ENCODE data around the gene ISM2.

ISM2 gene

DNA sequence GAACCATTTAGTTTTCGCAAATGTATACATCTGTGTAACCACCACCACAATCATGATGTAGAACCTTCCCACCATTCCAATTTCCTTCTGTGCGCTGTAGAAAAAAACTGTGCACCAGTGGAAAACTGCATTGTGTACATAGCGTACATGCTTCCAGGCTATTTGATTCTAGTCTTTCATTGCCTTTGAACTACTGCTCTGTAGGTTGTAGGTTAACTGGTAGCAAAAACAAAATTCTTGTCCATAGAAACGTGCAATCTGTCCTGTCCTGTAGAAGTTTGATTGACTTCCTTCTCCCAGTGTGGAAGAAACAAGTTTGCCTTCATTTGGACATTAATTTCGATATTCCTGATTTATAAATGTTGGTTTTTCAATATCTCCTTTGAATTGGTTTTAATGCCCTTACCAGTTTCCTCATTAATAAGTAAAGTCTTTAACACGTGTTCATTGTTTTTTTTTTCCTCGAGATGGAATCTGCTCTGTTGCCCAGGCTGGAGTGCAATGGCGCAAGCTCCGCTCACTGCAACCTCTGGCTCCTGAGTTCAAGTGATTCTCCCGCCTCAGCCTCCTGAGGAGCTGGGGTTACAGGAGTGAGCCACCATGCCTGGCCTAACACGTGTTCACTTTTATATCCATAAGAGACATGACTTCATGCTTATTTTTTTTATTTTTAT is 3.6 kb upstream of the ISM2 start:
- Histone ChIP-seq H3K36me3 (replicated peaks) (peaks cover 4% of the 10 kb centered on the region), H3K4me3 (ENCODE audit: low read depth, low read length) (no peak overlapping the region), H3K27ac (no peak overlapping the region), H3K27me3 (replicated peaks) (peaks cover 24% of the 10 kb centered on the region)
- DNase-seq = no peak
- in situ Hi-C loops (cut with HindIII; ENCODE audit: low pct_ligation_motif_present, low sequenced_read_pairs) = no loop called here
- TF ChIP-seq, protein P1, sequence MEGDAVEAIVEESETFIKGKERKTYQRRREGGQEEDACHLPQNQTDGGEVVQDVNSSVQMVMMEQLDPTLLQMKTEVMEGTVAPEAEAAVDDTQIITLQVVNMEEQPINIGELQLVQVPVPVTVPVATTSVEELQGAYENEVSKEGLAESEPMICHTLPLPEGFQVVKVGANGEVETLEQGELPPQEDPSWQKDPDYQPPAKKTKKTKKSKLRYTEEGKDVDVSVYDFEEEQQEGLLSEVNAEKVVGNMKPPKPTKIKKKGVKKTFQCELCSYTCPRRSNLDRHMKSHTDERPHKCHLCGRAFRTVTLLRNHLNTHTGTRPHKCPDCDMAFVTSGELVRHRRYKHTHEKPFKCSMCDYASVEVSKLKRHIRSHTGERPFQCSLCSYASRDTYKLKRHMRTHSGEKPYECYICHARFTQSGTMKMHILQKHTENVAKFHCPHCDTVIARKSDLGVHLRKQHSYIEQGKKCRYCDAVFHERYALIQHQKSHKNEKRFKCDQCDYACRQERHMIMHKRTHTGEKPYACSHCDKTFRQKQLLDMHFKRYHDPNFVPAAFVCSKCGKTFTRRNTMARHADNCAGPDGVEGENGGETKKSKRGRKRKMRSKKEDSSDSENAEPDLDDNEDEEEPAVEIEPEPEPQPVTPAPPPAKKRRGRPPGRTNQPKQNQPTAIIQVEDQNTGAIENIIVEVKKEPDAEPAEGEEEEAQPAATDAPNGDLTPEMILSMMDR (IDR thresholded peaks at IDR 0.05; ENCODE audit: low read depth, low read length, missing control alignments) = no peak

DNA sequence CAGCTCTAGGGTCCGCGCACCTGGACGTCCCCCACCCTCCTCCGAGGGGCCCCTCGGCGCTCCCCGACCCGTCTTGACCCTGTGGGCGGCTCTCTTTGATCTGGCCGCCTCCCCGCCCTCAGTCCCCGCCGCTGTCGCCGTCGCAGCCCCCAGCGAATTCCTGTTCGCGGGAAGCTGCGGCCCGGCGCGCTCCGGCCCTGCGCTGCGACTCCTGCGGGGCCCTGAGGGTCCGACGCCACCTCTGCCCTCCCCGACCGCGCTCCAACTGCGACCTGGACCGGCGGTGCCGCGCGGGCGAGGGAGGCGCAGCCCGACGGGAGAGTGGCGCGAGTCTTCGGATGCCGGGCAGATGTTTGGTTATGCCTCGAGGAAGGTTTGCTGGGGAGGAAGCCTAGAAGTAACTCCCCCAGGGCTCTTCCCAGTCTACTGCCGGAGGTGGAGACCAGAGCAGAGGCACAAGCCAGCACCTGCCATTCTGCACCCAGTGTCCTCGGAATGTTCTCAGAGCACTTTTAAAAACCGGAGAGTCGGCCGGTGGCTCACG is 440 bp upstream of the ISM2 start:
- Histone ChIP-seq H3K27ac (no peak overlapping the region), H3K36me3 (replicated peaks) (no peaks in the 10 kb centered on the region), H3K27me3 (replicated peaks) (peaks cover 24% of the 10 kb centered on the region), H3K4me3 (ENCODE audit: low read depth, low read length) (peak overlapping the region; percentile 42)
- TF ChIP-seq, protein P1 (IDR thresholded peaks at IDR 0.05; ENCODE audit: low read depth, low read length, missing control alignments) = no peak
- DNase-seq = no peak
- in situ Hi-C loops (cut with HindIII; ENCODE audit: low pct_ligation_motif_present, low sequenced_read_pairs) = no loop called here

DNA sequence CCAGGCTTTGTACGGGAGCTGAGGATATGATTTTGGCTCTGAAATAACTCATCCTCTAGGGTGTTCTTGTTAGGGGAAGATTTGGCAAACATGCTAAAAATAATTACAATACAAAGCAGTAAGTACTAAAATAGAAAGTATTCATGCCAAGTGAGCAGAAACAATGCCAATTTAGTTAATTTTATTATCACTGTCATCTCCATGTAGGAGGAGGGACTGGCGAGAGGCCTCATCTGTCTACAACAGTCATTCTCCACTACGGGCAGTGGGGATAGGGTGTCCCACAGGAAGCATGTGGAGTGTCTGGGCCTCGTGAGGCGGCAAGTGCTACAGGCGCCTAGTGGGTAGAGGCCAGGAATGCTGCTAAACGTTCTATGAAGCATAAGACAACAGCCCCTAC is 3.3 kb downstream of the ISM2 start:
- no peak overlapping the region for H3K4me3 ChIP-seq (ENCODE audit: low read depth, low read length)
- in situ Hi-C loops (cut with HindIII; ENCODE audit: low pct_ligation_motif_present, low sequenced_read_pairs) = no loop called here
- H3K36me3 ChIP-seq (replicated peaks) = no peaks in the 10 kb centered on the region
- TF ChIP-seq, protein P1 (IDR thresholded peaks at IDR 0.05; ENCODE audit: low read depth, low read length, missing control alignments) = no peak
- no peak overlapping the region for H3K27ac ChIP-seq
- peaks cover 24% of the 10 kb centered on the region for H3K27me3 ChIP-seq (replicated peaks)
- no peak for DNase-seq

DNA sequence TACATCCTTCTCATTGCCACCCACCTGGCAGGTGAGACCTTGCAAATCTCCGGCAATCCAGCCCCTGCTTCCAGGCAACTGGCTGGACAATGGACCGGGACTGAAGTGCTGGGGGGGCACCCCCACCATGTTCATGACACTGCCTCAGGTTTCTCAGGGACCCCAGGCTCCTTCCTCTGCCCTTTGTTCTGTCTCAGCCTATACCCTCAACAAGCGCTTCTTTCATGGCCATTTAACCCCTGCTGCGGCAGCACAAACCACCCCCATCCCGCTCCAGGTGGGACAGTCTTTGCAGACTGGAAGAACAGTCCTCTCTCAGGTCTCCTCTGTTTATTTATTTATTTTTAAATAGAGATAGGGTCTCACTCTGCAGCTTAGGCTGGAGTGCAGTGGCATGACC is 7.6 kb downstream of the ISM2 start:
- no peak overlapping the region for H3K4me3 ChIP-seq (ENCODE audit: low read depth, low read length)
- H3K27ac ChIP-seq = no peak overlapping the region
- H3K36me3 ChIP-seq (replicated peaks) = no peaks in the 10 kb centered on the region
- TF ChIP-seq, protein P1 (IDR thresholded peaks at IDR 0.05; ENCODE audit: low read depth, low read length, missing control alignments) = no peak
- DNase-seq = no peak
- no peaks in the 10 kb centered on the region for H3K27me3 ChIP-seq (replicated peaks)
- in situ Hi-C loops (cut with HindIII; ENCODE audit: low pct_ligation_motif_present, low sequenced_read_pairs) = no loop called here

DNA sequence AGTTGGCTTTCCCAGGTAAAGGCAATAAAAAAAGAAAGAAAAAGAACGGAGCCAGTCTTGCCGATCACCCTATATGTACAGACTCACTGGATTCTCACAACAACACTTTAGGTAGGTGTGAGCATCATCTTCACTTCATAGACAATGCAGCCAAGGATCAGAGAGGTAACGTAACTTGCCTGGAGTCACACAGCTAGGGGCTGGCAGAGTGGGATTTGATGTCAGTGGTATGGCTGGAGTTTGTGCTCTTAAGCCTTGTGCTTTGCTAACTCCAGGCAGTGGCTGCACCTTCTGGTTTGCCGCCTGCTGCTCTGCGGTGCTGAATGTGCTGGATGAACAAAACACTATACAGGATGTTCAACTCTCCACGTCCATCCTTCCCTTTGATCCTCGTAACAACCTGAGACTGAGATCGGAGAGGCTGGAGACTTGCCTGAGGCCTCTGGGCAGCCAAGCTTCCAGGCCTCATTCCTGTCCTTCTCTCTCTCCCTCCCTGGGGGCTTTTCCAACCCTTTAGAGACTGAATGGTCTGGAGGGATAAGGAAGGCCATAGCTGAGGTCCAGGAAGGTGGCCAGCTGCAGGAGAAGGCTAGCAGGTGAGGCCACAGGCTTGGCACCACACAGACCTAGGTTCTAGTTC is 8.1 kb downstream of the ISM2 start:
- no peaks in the 10 kb centered on the region for H3K27me3 ChIP-seq (replicated peaks)
- TF ChIP-seq, protein P1 (IDR thresholded peaks at IDR 0.05; ENCODE audit: low read depth, low read length, missing control alignments) = no peak
- DNase-seq = no peak
- no peaks in the 10 kb centered on the region for H3K36me3 ChIP-seq (replicated peaks)
- in situ Hi-C loops (cut with HindIII; ENCODE audit: low pct_ligation_motif_present, low sequenced_read_pairs) = no loop called here
- H3K27ac ChIP-seq = no peak overlapping the region
- no peak overlapping the region for H3K4me3 ChIP-seq (ENCODE audit: low read depth, low read length)
